GM19023 (cell line): ENCODE measurements around the gene ESYT2.
"Not testable (repeated sequence)": the region's sequence is repeated elsewhere in the genome, so short reads cannot be mapped to it uniquely, and the experiment has no call there.

Experiments used
- ATAC-seq: cut with Tn5 transposase; IDR thresholded peaks from one replicate; pipeline ENCODE4 v1.9.1; 2021; ENCODE audit warnings: mild to moderate bottlenecking, moderate library complexity; ENCODE audit not compliant: unreplicated experiment

ESYT2 gene, protein sequence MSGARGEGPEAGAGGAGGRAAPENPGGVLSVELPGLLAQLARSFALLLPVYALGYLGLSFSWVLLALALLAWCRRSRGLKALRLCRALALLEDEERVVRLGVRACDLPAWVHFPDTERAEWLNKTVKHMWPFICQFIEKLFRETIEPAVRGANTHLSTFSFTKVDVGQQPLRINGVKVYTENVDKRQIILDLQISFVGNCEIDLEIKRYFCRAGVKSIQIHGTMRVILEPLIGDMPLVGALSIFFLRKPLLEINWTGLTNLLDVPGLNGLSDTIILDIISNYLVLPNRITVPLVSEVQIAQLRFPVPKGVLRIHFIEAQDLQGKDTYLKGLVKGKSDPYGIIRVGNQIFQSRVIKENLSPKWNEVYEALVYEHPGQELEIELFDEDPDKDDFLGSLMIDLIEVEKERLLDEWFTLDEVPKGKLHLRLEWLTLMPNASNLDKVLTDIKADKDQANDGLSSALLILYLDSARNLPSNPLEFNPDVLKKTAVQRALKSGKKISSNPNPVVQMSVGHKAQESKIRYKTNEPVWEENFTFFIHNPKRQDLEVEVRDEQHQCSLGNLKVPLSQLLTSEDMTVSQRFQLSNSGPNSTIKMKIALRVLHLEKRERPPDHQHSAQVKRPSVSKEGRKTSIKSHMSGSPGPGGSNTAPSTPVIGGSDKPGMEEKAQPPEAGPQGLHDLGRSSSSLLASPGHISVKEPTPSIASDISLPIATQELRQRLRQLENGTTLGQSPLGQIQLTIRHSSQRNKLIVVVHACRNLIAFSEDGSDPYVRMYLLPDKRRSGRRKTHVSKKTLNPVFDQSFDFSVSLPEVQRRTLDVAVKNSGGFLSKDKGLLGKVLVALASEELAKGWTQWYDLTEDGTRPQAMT

DNA sequence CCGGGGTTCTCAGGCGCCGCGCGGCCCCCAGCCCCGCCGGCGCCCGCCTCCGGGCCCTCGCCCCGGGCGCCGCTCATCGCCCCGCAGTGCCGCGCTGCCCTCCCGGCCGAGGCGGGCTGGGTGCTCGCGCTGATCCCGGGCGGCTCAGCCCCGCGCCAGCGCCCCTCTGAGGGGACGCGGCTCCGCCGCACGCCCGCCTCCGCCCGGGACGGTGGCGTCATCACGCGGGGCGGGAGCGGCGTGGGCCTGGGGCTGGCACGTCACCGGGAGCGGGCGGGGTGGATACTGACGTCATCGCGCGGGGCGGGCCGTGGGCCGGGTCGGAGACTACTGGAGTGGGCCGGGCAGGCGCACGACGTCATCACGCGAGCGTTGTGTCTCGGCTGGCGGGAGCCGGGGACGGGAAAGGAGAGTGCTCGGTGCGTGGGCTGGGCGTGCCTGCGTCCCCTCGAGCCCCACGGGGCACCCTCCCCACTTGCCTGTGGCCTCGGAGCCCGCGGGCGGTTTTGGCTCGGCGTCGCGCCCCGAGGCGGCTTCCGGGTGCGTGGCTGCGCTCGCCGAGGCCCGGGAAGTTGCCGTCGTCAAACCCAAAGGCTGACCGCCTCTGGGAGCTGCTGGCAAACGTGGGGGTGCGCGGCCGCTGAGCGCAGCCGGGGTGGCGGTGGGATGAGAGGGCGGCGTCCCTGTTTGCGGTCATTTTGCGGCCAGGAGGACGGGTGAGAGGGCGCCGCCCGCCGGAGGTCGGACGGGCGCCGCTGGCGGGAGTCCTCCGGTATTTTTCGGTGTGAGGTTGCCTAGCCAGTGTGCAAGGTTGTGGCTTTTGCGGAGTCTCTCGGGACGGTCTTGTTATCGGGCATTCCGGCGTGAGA lies at the start of gene ESYT2:
TSS of gene ESYT2 (minus strand) at position 168 of the 869 bp plus-strand sequence. CDS start at position 77, 91 bp downstream.
- peak; percentile 83 for ATAC-seq

DNA sequence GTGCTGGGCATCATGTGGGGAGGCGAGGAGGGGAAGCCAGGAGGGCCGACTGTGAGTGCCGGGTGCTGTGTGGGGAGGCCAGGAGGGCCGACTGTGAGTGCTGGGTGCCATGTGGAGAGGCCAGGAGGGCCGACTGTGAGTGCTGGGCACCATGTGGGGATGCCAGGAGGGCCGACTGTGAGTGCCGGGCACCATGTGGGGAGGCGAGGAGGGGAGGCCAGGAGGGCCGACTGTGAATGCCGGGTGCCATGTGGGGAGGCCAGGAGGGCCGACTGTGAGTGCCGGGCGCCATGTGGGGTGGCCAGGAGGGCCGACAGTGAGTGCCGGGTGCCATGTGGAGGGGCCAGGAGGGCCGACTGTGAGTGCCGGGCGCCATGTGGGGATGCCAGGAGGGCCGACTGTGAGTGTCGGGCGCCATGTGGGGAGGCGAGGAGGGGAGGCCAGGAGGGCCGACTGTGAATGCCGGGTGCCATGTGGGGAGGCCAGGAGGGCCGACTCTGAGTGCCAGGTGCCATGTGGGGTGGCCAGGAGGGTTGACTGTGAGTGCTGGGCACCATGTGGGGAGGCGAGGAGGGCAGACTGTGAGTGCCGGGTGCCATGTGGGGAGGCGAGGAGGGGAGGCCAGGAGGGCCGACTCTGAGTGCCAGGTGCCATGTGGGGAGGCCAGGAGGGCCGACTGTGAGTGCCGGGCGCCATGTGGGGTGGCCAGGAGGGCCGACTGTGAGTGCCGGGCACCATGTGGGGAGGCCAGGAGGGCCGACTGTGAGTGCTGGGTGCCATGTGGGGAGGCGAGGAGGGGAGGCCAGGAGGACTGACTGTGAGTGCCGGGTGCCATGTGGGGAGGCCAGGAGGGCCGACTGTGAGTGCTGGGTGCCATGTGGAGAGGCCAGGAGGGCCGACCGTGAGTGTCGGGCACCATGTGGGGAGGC lies 49.1 kb upstream of the ESYT2 start:
- not testable (repeated sequence) for ATAC-seq

DNA sequence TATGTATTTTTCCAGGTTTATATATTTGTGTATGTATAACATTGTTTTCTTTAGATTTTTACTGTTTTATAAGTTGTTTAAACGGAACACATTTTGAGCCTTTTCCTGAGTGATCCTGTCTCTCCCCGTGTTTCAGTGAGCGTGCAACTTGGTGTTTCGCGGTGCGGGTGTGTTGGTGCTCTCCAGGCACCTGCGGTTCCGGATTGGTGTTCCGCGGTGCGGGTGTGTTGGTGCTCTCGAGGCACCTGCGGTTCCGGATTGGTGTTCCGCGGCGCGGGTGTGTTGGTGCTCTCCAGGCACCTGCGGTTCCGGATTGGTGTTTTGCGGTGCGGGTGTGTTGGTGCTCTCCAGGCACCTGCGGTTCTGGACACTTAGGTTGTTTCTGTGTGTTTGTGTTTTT lies 47.7 kb upstream of the ESYT2 start:
- ATAC-seq: no peak

DNA sequence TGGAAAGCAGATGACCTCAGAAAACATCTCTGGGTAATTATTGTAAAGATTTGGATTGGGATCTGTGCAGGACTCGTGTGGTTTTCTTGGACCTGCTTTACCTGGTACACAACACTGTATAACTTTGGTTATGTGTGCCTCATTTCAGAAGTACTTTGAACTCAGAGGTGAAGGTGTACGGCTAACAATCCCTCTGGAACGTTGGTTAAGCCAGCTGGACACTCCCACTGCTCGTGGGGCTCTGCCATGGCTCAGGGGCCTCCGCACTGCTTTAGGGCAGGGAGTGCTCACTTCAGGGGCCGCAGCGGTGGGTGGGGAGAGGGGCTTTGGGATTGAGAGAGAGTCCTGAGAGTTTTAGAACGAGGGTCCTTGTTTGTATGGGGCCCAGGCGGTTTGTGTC lies 40.6 kb upstream of the ESYT2 start:
- ATAC-seq: no peak

DNA sequence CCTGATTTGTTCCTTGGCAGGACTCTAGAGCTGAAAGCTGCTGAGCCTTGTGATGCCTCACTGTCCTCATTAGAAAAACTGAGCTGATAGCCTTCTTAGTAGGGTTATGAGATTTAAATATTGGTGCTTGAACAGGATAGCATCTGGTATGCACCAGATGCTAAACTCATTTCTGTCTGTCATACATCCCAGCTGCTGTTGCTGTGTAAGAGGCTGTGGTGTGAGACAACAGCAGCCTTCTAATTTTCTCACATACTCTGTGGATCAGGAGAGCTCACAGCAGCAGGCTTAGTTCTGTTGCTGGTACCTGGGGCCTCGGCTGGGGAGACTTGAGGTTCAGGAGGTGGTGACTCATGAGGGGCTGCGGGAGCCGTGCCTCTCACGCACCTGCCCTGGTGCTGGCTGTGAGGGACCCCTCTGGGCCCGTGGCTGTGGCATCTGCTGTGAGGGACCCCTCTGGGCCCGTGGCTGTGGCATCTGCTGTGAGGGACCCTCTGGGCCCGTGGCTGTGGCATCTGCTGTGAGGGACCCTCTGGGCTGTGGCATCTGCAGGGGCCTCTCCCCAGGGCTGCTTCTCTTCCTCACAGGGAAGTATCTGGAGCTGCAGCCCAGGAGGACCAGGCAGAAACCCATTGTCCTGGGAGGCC lies 39.6 kb upstream of the ESYT2 start:
- no peak for ATAC-seq

DNA sequence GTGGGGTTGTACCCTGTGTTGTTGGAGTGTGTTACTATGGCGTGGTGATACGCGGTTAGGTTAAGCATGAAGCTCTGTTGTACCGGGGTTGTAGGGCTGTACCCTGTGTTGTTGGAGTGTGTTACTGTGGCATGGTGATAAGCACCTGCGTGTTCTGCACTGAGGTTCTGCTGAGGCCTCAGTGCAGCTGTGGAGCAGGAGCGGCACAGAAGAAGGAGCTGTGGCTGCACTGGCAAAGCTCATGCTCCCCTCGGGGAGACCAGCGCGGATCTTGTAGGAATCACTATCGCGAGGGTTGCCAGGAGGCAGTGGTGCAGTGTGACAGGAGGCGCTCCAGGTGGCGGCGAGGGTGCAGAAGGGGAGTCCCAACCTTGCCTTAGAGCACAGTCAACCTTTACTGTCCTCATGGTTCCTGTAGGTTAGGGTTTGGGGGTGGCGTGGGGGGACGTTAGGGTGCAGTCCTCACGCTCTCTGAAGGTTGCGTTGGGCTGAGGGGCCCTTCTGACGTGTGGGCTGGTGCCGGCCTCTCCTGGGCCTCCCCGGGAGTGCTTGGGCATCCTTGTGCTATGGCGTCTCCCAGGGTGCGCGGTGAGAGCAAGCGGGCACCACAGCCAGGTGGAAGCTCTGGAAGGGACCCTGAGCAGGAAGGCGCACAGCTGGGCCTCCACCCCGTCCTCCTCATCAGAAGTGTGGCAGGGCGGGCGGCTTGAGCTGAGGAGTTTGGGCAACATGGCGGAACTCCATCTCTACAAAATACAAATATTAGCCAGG lies 38.1 kb upstream of the ESYT2 start:
- ATAC-seq: no peak

DNA sequence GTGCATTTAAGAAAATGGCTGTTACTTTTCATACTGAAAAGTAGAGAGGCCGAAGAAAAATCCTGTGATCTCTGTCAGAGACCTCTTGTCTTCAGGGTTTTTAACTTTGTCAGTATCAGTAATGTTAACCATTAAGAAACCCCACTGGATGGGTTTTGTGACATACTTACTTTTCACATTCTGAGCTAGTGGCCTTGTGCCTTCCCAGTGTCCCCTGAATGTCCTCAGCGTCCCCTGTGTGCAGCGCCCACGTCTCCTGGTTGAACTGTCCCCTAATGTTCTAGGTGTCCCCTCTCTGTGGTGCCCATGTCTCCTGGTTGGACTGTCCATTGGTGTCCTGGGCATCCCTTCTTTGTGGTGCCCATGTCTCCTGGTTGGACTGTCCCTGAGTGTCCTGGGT lies 36.7 kb upstream of the ESYT2 start:
- no peak for ATAC-seq

DNA sequence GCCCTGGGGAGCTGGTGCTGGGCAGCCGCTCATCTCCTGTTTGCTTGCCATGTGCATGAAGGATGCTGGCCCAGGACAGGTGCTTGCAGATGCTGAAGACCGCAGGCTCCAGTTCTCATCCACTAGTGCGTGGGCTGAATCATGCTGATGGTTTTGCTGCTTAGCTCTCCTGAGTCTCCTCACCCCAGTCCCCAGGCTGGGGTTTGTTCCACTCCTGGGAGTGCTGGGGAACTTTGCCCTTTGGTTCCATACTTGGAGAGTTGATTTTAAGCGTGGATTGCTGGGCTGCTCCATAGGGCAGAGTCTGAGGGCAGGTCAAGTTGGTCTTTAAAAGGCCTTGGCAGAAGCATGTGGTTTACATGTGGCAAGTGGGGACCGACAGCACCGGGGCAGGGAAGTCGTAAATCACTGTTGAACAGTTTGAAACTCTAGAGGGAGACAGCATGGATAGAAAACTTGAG lies 36.2 kb upstream of the ESYT2 start:
- ATAC-seq: no peak

DNA sequence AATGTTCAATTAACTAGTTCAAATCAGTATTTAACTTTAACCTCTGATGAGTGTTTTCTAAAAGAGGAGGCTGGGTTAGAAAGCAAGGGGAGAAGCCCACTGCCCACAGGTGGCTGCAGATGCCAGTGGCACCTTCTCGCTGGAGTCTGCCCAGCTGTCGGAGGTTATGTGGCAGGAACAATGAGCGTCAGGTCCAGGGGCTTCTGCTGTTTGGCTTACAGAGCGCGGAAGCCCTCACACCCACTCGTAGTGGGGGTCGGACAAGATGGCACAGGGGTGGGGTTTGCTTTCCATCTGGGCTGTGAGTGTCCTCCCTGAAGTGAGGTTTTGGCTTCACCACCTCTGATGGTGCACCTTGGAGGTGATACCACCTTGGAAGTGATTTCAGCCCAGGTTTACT lies 35.5 kb upstream of the ESYT2 start:
- no peak for ATAC-seq

DNA sequence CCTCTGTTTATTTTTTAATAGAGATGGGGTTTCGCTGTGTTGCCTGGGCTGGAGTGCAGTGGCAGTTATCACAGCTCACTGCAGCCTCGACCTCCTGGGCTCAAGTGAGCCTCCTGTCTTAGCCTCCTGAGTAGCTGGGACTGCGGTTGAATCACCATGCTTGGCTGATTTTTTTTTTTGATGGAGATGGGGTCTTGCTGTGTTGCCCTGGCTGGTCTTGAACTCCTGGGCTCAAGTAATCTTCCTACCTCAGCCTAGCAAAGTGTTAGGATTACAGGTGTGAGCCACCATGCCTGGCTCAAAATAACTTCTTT lies 35.2 kb upstream of the ESYT2 start:
- ATAC-seq: no peak

DNA sequence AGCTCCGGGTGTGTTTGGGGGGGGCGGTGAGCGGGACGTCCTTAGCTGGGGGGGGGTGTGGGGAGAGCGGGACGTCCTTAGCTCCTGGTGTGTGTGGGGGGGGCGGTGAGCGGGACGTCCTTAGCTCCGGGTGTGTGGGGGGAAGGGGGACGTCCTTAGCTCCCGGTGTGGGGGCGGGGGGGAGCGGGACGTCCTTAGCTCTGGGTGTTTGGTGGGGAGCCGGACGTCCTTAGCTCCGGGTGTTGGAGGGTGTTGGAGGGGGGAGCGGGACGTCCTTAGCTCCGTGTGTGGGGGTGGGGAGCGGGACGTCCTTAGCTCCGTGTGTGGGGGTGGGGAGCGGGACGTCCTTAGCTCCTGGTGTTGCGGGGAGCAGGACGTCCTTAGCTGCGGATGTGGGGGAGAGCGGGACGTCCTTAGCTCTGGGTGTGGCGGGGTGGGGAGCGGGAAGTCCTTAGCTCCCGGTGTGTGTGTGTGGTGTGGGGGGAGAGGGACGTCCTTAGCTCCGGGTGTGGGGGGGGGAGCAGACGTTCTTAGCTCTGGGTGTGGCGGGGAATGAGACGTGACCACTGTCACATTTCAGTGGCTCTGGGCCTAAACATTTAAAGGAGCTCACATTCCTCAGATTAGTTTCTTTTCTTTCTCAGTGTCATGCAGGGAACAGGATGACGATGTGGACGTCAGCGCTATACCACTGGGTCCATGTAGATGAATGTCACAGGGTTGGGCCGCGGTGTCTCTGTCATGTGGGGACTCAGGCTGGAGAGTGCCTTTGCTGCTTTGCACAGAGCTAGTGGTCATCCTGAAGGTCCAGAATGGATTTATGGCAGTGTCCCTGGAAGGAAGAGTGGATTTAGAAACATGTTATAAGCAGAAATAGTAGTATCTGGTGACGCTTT lies 34.5 kb upstream of the ESYT2 start:
- peak; percentile 43 for ATAC-seq

DNA sequence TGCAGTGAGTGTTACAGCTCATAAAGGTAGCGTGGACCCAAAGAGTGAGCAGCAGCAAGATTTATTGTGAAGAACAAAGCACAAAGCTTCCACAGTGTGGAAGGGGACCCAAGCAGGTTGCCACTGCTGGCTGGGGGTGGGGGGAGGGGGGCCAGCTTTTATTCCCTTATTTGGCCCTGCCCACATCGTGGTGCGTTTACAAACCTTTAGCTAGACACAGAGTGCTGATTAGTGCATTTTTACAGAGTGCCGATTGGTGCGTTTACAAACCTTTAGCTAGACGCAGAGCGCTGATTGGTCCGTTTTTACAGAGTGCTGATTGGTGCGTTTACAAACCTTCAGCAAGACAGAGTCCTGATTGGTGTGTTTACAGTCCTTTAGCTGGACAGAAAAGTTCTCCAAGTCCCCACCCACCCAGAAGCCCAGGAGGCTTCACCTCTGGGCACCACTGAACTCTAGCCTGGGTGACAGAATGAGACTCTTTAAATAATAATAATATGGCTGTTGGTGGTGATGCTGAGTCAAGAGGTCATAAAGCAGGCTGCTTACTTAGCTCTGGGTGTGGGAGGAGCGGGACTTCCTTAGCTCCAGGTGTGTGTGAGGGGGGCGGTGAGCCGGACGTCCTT lies 33.8 kb upstream of the ESYT2 start:
- ATAC-seq: peak; percentile 58

DNA sequence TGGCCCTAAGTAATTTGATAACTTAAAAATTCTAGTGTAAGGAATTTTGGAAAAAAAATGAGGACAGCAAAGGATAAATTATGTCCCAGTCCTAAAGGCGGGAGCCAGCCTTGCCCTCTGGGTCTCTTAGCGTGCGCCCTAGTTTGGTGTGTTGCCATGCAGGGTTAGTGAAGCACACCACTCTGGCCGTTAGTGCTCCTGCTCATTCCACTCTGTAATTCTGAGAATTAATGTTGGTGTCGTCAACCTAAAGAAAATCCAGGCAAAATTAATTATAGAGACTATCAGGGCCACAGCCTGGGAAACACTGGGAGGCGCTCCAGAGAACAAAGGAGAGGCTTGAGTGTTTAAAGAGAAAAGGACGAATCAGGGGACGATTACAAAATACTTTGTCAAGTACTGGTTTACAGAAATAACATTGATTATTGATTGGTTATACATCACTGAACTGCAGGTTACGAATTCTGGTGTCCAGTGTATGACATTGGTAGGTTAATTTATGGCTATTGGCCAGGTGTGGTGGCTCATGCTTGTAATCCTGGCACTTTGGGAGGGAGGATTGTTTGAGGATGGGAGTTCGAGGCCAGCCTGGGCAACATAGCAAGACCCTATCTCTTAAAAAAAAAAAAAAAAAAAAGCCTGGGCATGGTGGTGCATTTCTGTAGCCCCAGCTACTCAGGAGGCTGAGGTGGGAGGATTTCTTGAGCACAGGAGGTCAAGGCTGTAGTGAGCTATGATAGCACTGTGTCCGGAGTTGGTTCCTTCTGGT lies 32.8 kb upstream of the ESYT2 start:
- ATAC-seq: no peak

DNA sequence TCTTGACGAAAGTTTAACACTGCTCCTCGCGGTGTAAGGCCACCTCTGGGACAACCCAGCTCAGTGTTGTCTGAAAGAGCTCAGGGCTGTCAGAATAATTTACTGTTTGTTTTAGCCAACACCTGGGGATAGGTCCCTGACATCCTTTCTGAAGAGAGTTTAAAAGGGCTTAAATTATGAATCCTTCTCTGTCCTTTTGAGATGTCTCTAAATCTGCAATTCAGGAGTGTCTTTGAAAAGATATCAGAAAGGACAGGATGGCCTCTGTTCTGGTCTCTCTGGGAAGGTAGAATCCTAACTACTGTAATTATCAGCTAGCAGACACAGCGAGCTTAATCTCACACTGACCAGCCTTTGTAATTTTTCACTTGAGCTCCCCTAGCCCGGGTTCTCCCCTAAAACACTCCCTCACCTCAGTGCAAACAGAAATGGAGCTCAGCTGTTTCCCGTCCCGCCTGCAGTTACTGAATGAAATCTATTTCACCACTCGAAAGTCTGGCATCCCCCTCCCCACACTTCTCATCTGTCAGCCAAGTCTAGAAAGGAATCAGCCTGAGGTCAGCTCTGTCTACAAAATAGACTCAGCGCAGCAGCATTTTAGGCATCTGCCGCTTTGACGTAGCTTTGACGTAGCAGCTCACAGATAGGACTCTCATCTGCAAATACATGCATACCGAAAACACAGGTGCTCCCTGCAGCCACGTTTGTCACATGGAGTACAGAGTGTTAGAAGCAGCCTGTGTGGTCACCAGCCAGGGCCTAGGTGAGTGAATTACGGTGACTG lies 31.9 kb upstream of the ESYT2 start:
- no peak for ATAC-seq

DNA sequence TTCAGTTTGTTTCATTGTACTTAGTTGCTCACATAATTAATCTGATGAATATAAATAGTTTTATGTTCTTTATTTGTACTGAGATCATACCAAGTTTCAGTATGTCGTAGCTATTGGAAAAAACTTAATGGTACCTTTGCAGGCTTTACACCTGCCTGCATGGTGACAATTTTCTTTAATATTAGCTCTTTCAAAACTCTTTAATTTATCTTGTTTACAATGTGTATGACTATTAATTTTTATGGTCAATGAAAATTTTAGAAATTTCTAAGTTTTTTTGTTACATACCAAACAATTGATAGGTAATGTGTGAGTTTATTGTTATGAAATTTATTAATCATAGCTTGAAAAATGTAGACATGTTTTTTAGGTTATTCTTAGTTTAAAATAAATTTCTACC lies 31.1 kb upstream of the ESYT2 start:
- no peak for ATAC-seq
